GM21786 (cell line): Measurements from ENCODE around the gene SYNGAP1.
"Not testable (repeated sequence)": the region's sequence is repeated elsewhere in the genome, so short reads cannot be mapped to it uniquely, and the experiment has no call there.

Source experiments
- ATAC-seq: cut with Tn5 transposase; IDR thresholded peaks from one replicate; pipeline ENCODE4 v1.9.1; 2021; ENCODE audit not compliant: unreplicated experiment

SYNGAP1 gene

GRCh38 chr6:33399881-33400280 lies 20.0 kb upstream of the SYNGAP1 start:
- not testable (repeated sequence) for ATAC-seq

GRCh38 chr6:33404884-33405283 lies 15.0 kb upstream of the SYNGAP1 start:
- ATAC-seq, result no peak

DNA sequence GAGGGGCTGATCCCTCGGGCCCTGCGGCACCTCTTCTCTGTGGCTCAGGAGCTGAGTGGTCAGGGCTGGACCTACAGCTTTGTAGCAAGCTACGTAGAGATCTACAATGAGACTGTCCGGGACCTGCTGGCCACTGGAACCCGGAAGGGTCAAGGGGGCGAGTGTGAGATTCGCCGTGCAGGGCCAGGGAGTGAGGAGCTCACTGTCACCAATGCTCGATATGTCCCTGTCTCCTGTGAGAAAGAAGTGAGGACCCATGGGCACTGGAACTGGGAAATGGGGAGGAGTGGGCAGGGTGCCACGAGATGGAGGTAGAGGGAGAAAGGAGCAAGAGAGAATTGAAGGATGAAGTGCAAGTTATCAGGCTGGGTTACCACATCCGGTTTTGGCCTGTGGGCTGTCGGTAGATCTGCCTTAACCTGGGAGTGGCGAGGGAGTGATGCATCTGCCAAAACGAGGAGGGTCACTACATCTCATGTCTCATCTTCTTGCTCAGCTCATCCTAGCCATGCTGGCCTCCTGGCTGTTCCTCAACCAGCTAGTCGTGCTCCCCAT lies 14.4 kb upstream of the SYNGAP1 start:
- no peak for ATAC-seq

DNA sequence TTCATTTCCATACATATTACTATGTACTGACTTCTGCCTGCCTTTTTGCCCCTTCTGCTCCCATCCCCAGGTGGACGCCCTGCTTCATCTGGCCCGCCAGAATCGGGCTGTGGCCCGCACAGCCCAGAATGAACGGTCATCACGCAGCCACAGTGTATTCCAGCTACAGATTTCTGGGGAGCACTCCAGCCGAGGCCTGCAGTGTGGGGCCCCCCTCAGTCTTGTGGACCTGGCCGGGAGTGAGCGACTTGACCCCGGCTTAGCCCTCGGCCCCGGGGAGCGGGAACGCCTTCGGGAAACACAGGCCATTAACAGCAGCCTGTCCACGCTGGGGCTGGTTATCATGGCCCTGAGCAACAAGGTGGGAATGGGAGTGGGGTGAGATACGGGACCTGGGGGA lies 13.7 kb upstream of the SYNGAP1 start:
- ATAC-seq, result no peak

DNA sequence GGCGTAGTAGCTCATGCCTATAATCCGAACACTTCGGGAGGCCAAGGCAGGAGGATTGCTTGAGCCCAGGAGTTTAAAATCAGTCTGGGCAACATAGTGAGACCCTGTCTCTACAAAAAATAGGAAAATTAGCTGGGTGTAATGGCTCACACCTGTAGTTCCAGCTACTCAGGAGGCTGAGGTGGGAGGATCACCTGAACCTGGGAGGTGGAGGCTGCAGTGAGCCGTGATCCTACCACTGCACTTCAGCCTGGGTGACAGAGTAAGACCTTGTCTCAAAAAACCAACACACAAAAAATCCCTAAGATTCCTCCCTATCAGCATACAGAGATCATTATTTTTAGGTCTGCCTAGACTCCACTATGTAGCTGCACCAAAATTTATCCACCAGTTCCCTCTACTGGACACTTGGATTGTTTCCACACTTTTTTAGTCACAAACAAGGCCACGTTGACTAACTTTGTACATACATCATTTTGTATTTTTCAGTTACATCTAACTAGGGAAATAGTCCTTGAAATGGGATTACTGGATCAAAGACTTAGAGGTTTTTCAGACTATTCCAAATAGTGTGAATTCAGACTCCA lies 12.6 kb upstream of the SYNGAP1 start:
- ATAC-seq, result no peak

- ATAC-seq, result peak; percentile 76
Measured at GRCh38 chr6:33410050-33410710, 9.7 kb upstream of the SYNGAP1 start.

DNA sequence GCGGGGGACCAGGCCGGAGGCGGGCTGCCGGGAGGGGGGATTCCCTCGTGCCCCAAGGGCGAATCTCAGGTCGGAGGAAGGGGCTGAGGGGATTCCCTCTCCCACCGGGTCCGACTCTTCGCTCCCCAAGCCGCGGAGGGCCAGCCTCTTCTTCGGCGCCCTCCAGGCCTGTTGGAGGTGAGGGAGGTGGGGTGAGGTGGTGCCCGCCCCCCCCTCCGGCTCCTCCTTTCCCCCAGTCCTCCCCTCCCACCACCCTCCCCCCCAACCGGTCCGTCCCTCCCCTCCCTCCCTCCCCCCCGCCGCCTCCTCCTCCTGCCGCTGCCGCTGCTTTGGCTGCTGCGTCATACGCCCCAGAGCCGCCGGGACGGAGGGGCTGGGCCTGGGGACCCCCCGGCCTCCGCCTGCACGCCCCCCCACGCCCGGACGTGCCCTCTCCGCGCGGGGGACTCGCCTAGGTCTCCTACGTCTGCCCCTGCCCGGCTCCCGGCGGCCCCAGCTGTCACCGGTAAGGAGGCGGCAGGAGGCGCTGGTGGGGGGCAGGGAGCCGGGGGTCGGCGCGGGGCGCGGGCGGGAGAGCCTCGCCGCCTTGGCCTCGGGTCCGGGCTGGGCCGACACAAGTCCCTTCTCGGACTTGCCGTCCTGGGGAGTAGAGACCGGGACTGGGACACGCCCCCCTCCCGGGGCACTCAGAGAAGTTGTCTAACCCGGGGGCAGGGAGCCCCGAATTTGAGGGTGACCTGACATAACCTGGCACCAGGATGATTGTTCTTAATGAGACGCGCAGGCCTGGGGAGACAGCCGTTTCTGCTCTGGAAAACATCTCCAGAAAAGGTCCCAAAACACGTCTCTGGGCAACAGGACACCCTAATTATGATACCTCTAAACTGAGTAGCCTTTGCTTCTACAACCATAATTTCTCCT lies 8.9 kb upstream of the SYNGAP1 start, which contains the start of gene PHF1:
TSS of gene PHF1 (plus strand) at position 304 of the 921 bp plus-strand sequence. CDS start 1,250 bp downstream, outside the sequence.
- ATAC-seq, result peak; percentile 22

DNA sequence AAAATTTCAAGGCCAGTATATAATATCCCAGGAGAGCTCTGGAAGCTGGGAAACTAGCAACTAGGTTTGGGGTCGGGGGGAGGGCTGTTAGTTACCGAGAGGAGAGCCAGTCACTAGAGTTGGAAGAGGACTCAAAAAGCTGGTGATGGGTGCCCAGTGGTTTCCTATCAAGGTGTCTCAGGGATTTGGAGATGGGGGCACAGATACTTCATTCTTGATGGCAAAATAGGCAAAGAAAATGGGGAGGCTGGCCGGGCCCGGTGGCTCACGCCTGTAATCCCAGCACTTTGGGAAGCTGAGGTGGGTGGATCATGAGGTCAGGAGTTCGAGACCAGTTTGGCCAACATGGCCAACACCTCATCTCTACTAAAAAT lies 8.2 kb upstream of the SYNGAP1 start:
- ATAC-seq, result no peak

GRCh38 chr6:33412140-33413009 lies 7.5 kb upstream of the SYNGAP1 start:
- no peak for ATAC-seq

DNA sequence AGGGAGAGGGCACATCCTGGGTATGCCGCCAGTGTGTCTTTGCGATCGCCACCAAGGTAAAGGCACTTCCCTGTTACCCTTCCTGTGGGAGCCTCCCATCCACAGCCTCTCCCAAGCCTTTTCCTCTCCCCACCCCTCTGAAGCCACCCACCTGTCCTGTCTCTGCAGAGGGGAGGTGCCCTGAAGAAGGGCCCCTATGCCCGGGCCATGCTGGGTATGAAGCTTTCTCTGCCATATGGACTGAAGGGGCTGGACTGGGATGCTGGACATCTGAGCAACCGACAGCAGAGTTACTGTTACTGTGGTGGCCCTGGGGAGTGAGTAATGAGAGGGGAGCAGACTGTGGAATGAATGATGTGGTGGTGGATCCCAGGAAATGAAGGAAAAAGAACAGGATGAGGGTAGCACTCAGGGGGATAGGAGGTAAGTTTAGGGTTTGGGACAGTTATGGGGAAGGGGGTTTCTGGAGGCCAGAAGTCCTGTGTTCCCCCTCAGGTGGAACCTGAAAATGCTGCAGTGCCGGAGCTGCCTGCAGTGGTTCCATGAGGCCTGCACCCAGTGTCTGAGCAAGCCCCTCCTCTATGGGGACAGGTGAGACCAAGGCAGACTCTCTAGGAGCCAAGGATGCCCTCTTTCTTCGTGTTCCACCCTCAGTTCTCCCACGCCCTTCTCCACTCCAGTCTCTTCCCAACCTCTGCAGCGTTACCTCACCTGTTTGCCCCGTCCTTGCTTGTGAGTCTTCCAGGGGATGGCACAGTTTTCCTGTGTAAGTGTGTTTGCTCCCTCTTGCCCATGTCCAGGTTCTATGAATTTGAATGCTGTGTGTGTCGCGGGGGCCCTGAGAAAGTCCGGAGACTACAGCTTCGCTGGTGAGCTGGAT lies 6.4 kb upstream of the SYNGAP1 start:
- no peak for ATAC-seq

- ATAC-seq, result no peak
Measured at GRCh38 chr6:33414592-33415271, 5.1 kb upstream of the SYNGAP1 start.

DNA sequence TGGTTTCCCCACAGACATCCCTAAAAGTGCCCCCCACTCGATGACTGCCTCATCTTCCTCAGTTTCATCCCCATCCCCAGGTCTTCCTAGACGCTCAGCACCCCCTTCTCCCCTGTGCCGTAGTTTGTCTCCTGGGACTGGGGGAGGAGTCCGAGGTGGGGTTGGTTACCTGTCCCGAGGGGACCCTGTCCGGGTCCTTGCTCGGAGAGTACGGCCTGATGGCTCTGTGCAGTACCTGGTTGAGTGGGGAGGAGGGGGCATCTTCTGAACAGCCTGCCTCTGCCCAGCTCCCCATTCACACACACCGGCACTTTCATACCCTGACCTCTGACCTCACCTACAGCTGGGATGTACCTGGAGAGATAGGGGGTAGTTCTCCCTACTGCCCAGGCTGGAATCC lies 4.0 kb upstream of the SYNGAP1 start:
- ATAC-seq, result no peak

DNA sequence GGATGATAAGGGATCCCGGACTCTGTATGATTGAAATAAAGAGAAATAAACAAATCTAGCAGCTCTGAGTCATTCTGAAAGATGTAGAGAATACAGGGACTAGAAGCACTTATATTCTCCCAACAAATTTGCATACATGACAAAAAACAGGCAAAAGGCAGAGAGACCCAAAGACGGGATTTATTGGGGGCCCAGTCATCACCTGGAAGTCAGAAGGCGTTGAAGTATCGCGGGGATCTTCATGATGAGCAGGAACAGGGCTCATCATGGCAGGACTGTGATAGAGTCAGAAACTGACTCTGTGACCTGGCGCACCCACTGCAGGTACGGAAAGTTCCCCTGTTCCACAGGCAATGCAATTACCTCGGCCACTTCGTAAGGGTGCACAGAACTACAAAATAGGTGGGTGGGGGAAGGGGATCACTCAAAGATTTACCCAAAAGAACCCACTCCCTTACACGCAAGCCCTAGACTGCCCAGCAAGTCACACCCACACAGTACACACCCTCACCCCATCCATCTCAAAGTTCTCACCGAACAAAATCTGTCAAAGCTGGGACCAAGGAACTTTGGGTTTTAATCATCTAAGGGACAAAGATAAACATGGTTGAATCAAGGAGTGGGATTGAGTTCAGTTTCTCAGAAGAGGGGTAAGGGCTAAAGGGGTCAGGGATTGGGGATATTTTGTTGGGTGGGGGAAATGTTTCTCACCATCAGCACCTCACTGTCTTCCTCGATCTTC lies 3.3 kb upstream of the SYNGAP1 start:
- ATAC-seq, result no peak

DNA sequence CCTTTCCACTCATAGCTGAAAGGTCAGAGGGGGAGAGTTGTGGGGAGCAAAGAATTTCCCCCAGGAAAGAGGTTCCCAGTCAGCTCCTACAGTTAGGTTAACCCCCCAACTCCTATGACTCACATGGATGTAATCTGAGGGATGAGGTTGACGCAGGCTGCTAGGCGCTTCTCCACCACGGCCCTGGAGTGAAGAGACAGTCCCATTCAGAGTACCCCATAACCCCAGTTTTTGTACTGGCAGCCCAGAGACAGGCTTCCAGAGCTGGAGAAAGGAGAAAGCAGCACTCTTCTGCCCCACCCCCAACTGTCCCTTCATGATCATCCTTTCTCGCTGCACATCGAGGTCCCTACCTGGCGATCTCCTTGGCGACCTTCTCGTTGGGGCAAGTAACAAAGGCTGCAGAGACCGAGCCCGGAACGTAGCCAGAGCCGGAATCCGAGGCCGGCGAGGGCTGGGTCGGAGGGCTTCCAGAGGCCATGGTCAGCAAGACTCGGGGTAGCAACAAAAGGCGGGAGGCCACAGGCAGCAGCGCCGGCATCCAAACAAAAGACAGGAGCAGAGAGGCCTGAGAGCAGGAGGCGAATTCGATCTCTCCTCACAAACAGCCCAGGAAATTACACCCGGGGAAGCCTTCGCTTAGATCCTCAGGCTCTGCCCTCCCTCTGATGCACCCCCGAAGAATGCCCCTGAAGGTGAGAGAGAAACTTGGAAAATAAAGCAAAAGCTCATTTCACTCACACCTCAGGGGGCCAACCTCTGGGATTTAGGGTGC lies 2.5 kb upstream of the SYNGAP1 start:
- no peak for ATAC-seq

GRCh38 chr6:33417903-33418689 lies 1.8 kb upstream of the SYNGAP1 start, which contains the start of gene CUTA:
Gene CUTA, minus strand, starts transcription at chr6:33418107. Its CDS starts 107 bp downstream, at chr6:33418000.
- peak; percentile 91 for ATAC-seq

DNA sequence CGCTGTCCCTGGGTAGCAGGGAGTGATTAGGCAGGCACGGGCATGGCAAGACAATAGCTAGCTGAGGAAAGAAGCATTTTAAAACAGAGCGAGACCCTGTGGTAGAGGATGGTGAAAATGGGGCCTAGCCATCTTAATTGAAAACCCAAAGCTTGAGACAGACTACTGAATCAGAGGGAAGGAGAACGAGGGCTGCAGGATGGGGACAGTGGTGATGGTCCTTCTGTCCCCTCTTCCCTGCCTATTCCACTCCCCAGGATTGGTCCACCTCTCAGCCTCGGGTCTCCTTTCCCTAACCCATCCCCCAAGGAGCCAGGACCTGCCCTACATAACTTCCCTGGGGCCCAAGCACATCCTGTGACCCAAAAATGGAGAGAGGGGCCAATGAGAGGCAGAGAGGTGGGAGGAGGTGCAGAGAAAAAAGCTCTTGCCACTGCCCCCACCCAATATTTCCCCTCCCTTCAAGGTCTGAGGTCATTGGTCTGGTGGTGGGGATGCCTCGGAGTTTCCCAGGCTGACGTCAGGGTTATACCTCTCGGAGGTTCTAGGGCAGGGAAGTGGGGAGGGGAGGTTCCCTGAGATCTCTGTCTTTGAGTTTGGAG lies 1.1 kb upstream of the SYNGAP1 start:
- ATAC-seq, result no peak
